K562 (cell line): ENCODE results near the gene GNAL. TPM values are rescaled to one million over a fixed set of nuclear protein-coding genes. Genes with fewer than 3 reads are reported as not detected.

ENCODE experiments used
- ZNF133 ChIP-seq: fragments of 250-450 bp; sonication (Bioruptor Pico); IDR thresholded peaks from 2 replicates; pipeline ENCODE4 v1.4.0; 2020; ENCODE audit warnings: mild to moderate bottlenecking
- ZNF586 ChIP-seq: fragments of 450-650 bp; formaldehyde crosslinking; conservative IDR thresholded peaks from 2 replicates; pipeline ENCODE4 v1.4.0; 2020; ENCODE audit warnings: mild to moderate bottlenecking, moderate library complexity
- polyA plus RNA-seq, 8 experiments: library from polyadenylated mRNA; depleted of rRNA in 4 of 8; stranded (reverse) in 5 of 8; unstranded in 3 of 8; fragments of >200 nt; fragmentation: Nextera tagmentation in 2 of 8; fragmentation: Illumina TruSeq in 1 of 8; extraction: Ambion mirVana in 2 of 8; extraction: Trizol in 1 of 8; gene quantifications; 2 replicates each; pipeline versions ENCODE4 v1.2.1 to v1.2.3, GENCODE V29; 2011 to 2014; ENCODE audit warnings: inconsistent platforms in 1 of 8, missing spikeins in 1 of 8
- total RNA-seq, 7 experiments: library from RNA; depleted of rRNA in 6 of 7; stranded (reverse); fragments of >200 nt in 6 of 7; fragmentation: Illumina TruSeq in 2 of 7; extraction: Trizol in 2 of 7; gene quantifications; 2 replicates each; pipeline versions ENCODE4 v1.2.1 to v1.2.3, GENCODE V29; 2011 to 2021; ENCODE audit warnings: low replicate concordance in 1 of 7
- TF ChIP-seq, protein P1 (sequence below): sonication (generic); formaldehyde crosslinking; IDR thresholded peaks from 2 replicates; pipeline ENCODE4 v1.8.0; 2022; ENCODE audit warnings: mild to moderate bottlenecking, missing genetic modification reagents
- TF ChIP-seq, protein P2 (sequence below): fragments of 200-800 bp; sonication (Bioruptor generic); IDR thresholded peaks from 2 replicates; pipeline ENCODE4 v1.6.1; 2016; ENCODE audit warnings: missing genetic modification characterization, missing compliant biosample characterization

GNAL gene
- total and polyA plus RNA-seq, 9 of the 15 experiments (the other 6 are each of a cell fraction or from before 2014, with no cell fraction given) = under 0.01 to 0.10 (median 0.01) TPM; not detected in 5

DNA sequence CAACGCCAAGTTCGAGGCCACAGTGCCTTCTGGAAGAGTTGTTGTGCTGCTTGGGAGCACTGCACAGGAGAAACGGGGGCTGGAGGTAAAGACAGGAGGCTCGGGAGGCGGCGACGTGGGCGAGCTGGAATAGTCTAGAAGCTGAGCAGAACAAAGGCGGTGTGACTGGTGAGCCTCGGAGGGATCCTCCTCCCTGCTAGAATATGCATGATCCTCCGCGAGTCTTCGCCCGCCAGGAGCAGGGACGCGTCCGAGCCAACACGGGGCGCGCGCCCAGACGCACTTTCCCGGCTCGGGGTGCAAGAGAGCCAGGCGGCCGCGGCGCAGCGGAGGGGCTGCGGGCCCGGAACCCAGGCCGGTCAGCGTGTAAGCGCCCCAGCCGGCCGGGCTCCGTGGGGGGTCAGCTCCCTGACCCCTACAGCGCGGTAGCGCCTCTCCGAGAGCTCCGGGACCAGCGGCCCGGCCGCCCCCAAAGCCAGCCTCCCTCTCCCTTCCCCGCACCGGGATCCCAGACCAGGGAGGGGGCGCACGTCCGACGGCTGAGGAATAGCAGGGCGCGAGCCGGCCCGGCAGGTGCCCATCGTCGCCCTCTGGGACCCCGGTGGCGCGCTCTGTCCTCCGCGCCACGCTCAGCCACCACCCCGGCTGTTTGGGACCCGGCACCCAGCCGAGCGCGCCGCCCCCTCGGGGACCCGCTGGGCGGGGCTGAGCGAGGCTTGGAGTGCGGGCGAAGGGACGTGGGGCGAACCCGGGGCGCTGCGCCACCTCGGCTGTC, 62.5 kb downstream of the GNAL start (continued):
- no peak for TF ChIP-seq ZNF586 (CRISPR knock-in tag)
- TF ChIP-seq, protein P1, sequence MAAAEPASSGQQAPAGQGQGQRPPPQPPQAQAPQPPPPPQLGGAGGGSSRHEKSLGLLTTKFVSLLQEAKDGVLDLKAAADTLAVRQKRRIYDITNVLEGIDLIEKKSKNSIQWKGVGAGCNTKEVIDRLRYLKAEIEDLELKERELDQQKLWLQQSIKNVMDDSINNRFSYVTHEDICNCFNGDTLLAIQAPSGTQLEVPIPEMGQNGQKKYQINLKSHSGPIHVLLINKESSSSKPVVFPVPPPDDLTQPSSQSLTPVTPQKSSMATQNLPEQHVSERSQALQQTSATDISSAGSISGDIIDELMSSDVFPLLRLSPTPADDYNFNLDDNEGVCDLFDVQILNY (CRISPR knock-in tag) = no peak
- no peak for TF ChIP-seq ZNF133
- TF ChIP-seq, protein P2, sequence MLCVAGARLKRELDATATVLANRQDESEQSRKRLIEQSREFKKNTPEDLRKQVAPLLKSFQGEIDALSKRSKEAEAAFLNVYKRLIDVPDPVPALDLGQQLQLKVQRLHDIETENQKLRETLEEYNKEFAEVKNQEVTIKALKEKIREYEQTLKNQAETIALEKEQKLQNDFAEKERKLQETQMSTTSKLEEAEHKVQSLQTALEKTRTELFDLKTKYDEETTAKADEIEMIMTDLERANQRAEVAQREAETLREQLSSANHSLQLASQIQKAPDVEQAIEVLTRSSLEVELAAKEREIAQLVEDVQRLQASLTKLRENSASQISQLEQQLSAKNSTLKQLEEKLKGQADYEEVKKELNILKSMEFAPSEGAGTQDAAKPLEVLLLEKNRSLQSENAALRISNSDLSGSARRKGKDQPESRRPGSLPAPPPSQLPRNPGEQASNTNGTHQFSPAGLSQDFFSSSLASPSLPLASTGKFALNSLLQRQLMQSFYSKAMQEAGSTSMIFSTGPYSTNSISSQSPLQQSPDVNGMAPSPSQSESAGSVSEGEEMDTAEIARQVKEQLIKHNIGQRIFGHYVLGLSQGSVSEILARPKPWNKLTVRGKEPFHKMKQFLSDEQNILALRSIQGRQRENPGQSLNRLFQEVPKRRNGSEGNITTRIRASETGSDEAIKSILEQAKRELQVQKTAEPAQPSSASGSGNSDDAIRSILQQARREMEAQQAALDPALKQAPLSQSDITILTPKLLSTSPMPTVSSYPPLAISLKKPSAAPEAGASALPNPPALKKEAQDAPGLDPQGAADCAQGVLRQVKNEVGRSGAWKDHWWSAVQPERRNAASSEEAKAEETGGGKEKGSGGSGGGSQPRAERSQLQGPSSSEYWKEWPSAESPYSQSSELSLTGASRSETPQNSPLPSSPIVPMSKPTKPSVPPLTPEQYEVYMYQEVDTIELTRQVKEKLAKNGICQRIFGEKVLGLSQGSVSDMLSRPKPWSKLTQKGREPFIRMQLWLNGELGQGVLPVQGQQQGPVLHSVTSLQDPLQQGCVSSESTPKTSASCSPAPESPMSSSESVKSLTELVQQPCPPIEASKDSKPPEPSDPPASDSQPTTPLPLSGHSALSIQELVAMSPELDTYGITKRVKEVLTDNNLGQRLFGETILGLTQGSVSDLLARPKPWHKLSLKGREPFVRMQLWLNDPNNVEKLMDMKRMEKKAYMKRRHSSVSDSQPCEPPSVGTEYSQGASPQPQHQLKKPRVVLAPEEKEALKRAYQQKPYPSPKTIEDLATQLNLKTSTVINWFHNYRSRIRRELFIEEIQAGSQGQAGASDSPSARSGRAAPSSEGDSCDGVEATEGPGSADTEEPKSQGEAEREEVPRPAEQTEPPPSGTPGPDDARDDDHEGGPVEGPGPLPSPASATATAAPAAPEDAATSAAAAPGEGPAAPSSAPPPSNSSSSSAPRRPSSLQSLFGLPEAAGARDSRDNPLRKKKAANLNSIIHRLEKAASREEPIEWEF (CRISPR knock-in tag) = no peak
